T-helper 1 cell treated with Interleukin-12 subunit alpha and Interleukin-12 subunit beta and Interleukin-4 antibody, amounts not matched to agents 30 ng/mL and 1 ng/mL, for 36 hours (primary cell): ENCODE data around the gene HPCAL1. TPM values are rescaled to one million over a fixed set of nuclear protein-coding genes. Genes with fewer than 3 reads are reported as not detected.
"Not testable (repeated sequence)": the region's sequence is repeated elsewhere in the genome, so short reads cannot be mapped to it uniquely, and the experiment has no call there.

Source experiments
- intact Hi-C: fragments of 100-400 bp; cut with micrococcal nuclease; formaldehyde crosslinking; loops from one replicate; pipeline ENCODE4 v1.15.1; 2024
- total RNA-seq: library from RNA; stranded (reverse); gene quantifications from 2 replicates; pipeline ENCODE4 v1.2.3, GENCODE V29; 2022

HPCAL1 gene
- total RNA-seq, 1 donor from 2014 or later: 47.5 TPM

- intact Hi-C loops: no loop called here
Observed at GRCh38 chr2:10433947-10434885, 131.5 kb downstream of the HPCAL1 start.

GRCh38 chr2:10434886-10435819 lies 132.4 kb downstream of the HPCAL1 start:
- intact Hi-C loops: loop anchor here (1.0 kb wide), 8 partner anchors 12 to 621 kb away; no protein-coding TSS in a partner anchor

- intact Hi-C loops: loop anchor here (1.0 kb wide), 8 partner anchors 11 to 622 kb away; no protein-coding TSS in a partner anchor
Observed at GRCh38 chr2:10435820-10436204, 133.1 kb downstream of the HPCAL1 start.

GRCh38 chr2:10436583-10437110 lies 133.9 kb downstream of the HPCAL1 start:
- intact Hi-C loops: no loop called here

GRCh38 chr2:10437806-10438205 lies 135.1 kb downstream of the HPCAL1 start:
- intact Hi-C loops: no loop called here

- intact Hi-C loops: no loop called here
Observed at GRCh38 chr2:10438688-10439087, 136.0 kb downstream of the HPCAL1 start.

- intact Hi-C loops: no loop called here
Observed at GRCh38 chr2:10439185-10439879, 136.6 kb downstream of the HPCAL1 start.

GRCh38 chr2:10439971-10440370 lies 137.3 kb downstream of the HPCAL1 start:
- intact Hi-C loops: no loop called here

GRCh38 chr2:10440736-10441135 lies 138.0 kb downstream of the HPCAL1 start:
- intact Hi-C loops: no loop called here

- intact Hi-C loops: no loop called here
Observed at GRCh38 chr2:10441948-10442347, 139.2 kb downstream of the HPCAL1 start.

GRCh38 chr2:10442469-10443126 lies 139.9 kb downstream of the HPCAL1 start:
- intact Hi-C loops: not testable (repeated sequence)

- intact Hi-C loops: no loop called here
Observed at GRCh38 chr2:10444463-10444862, 141.8 kb downstream of the HPCAL1 start.

GRCh38 chr2:10446631-10447030 lies 143.9 kb downstream of the HPCAL1 start:
- intact Hi-C loops: loop anchor here (1.0 to 5.0 kb wide), 6 partner anchors 11 to 1764 kb away; partner anchors contain the start of genes ADAM17, GRHL1, IAH1 and ID2

GRCh38 chr2:10447300-10447894 lies 144.7 kb downstream of the HPCAL1 start:
- intact Hi-C loops: loop anchor here (1.0 to 5.0 kb wide), 6 partner anchors 12 to 1765 kb away; partner anchors contain the start of genes ADAM17, GRHL1, IAH1 and ID2

- intact Hi-C loops: loop anchor here (1.0 to 5.0 kb wide), 15 partner anchors 13 to 1766 kb away; partner anchors contain the start of genes ADAM17, GRHL1, HPCAL1 and IAH1
Observed at GRCh38 chr2:10447895-10448575, 145.3 kb downstream of the HPCAL1 start, which contains the start of gene ODC1. ODC1 (minus strand) TSS chr2:10448327; CDS start chr2:10445032, 3,295 bp downstream.

GRCh38 chr2:10448576-10449485 lies 146.1 kb downstream of the HPCAL1 start:
- intact Hi-C loops: loop anchor here (1.0 to 5.0 kb wide), 19 partner anchors 41 to 1767 kb away; partner anchors contain the start of genes ADAM17, CPSF3, GRHL1 and HPCAL1

GRCh38 chr2:10449486-10449831 lies 146.8 kb downstream of the HPCAL1 start:
- intact Hi-C loops: loop anchor here (1.0 to 5.0 kb wide), 12 partner anchors 95 to 1767 kb away; partner anchors contain the start of genes ADAM17, CPSF3, GRHL1 and IAH1
